GM19351 (cell line): Measurements from ENCODE around the gene S100Z.
"Not testable (repeated sequence)": the region's sequence is repeated elsewhere in the genome, so short reads cannot be mapped to it uniquely, and the experiment has no call there.

Source experiments
- ATAC-seq: cut with Tn5 transposase; IDR thresholded peaks from one replicate; pipeline ENCODE4 v1.9.1; 2021; ENCODE audit warnings: mild to moderate bottlenecking, moderate library complexity; ENCODE audit not compliant: unreplicated experiment

S100Z gene

GRCh38 chr5:76945238-76945637, 95.4 kb downstream of the S100Z start:
- not testable (repeated sequence) for ATAC-seq

GRCh38 chr5:76946090-76946489, 96.3 kb downstream of the S100Z start:
- no peak for ATAC-seq

GRCh38 chr5:76947082-76947503, 97.3 kb downstream of the S100Z start:
- ATAC-seq, result no peak

GRCh38 chr5:76952795-76953536, 103.2 kb downstream of the S100Z start, which contains the start of gene CRHBP:
Gene CRHBP, plus strand, starts transcription at chr5:76953045. Its CDS starts 90 bp downstream, at chr5:76953135.
- ATAC-seq, result no peak

GRCh38 chr5:76953551-76954382, 104.0 kb downstream of the S100Z start:
- no peak for ATAC-seq

GRCh38 chr5:76954383-76954763, 104.6 kb downstream of the S100Z start:
- no peak for ATAC-seq

GRCh38 chr5:76956033-76956432, 106.2 kb downstream of the S100Z start:
- ATAC-seq, result no peak

- no peak for ATAC-seq
Observed at GRCh38 chr5:76958991-76959767, 109.4 kb downstream of the S100Z start.

- ATAC-seq, result peak; percentile 90
Observed at GRCh38 chr5:76960004-76960625, 110.3 kb downstream of the S100Z start.

- no peak for ATAC-seq
Observed at GRCh38 chr5:76964060-76964459, 114.2 kb downstream of the S100Z start.
